ENCODE data around the gene LGALS8. TPM values are rescaled to one million over a fixed set of nuclear protein-coding genes. Genes with fewer than 3 reads are reported as not detected.

The LGALS8 gene
- total RNA-seq, 2 donors from 2014 or later = 11.4 to 15.0 TPM

DNA sequence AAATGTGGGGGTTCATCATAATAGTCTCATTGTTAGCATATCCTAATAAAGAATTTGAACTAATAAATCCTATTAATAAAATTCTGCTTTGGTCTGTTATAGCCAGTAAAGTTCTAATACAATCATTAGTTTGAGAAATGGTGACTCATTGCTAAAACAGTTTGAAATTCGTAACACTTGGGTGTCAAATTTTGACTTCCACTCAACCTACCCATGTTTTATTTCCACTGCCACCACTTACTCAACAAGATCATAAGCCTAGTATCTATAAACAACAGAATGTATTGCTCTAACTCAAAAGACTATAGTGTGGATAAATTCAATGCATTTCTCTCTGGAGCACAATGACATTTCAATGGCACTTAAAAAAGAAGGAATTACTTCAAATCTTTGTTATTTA, 29.1 kb downstream of the LGALS8 start:
- no peak overlapping the region for H3K27ac ChIP-seq (ENCODE audit: low read depth, low read length)
- TF ChIP-seq, protein P1, sequence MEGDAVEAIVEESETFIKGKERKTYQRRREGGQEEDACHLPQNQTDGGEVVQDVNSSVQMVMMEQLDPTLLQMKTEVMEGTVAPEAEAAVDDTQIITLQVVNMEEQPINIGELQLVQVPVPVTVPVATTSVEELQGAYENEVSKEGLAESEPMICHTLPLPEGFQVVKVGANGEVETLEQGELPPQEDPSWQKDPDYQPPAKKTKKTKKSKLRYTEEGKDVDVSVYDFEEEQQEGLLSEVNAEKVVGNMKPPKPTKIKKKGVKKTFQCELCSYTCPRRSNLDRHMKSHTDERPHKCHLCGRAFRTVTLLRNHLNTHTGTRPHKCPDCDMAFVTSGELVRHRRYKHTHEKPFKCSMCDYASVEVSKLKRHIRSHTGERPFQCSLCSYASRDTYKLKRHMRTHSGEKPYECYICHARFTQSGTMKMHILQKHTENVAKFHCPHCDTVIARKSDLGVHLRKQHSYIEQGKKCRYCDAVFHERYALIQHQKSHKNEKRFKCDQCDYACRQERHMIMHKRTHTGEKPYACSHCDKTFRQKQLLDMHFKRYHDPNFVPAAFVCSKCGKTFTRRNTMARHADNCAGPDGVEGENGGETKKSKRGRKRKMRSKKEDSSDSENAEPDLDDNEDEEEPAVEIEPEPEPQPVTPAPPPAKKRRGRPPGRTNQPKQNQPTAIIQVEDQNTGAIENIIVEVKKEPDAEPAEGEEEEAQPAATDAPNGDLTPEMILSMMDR (conservative IDR thresholded peaks at IDR 0.05) = no peak
- H3K9me3 ChIP-seq (ENCODE audit: control insufficient read depth, low read length) = no peaks in the 10 kb centered on the region
- H3K4me1 Mint-ChIP-seq = peaks cover 1% of the 10 kb centered on the region
- peaks cover 94% of the 10 kb centered on the region for H3K36me3 ChIP-seq (ENCODE audit: control insufficient read depth, insufficient read depth, low read length)
- H3K4me3 Mint-ChIP-seq = no peak overlapping the region
- H3K4me1 ChIP-seq (ENCODE audit: control insufficient read depth, insufficient read depth, low read length) = no peaks in the 10 kb centered on the region
- H3K4me3 ChIP-seq (ENCODE audit: low read length) = no peak overlapping the region
- H3K9me3 Mint-ChIP-seq = no peaks in the 10 kb centered on the region
- H3K27ac Mint-ChIP-seq = no peak overlapping the region
- H3K36me3 Mint-ChIP-seq (ENCODE audit: low read depth) = peaks cover 78% of the 10 kb centered on the region
- no peaks in the 10 kb centered on the region for H3K27me3 Mint-ChIP-seq (ENCODE audit: insufficient read depth)
- H3K9ac ChIP-seq (ENCODE audit: extremely low read depth, low read length, poor library complexity, severe bottlenecking) = no peak overlapping the region
- DNase-seq = no peak
- no peaks in the 10 kb centered on the region for H3K27me3 ChIP-seq (ENCODE audit: control insufficient read depth, insufficient read depth, low read length, poor library complexity, severe bottlenecking)
- 56% methylated on average over 1 of the region's 1 CpG; no CpG with 5 or more reads in 1 of the 2 experiments for WGBS, 2 experiments (ENCODE audit: insufficient coverage in 1 of 2, insufficient read length in 1 of 2)

DNA sequence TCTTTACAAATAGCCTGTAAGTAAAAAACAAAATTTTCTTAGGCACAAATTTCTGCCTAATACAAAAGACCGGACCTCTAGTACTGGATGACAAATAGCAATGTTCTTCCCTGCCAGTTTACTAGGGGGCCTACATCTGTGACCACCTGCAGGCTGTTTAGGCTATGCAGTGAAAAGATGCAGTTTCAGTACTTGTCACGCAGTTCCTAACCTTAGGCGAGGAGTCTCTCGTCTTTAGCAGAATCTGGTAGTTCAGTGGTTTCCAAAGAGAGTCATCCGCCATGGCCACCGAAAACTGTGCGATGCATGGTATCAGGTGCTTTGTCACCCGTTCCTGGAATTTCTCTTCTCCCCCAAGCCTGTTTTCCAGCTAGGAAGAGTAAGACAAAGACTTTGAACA, 29.6 kb downstream of the LGALS8 start:
- H3K4me1 Mint-ChIP-seq = peaks cover 1% of the 10 kb centered on the region

DNA sequence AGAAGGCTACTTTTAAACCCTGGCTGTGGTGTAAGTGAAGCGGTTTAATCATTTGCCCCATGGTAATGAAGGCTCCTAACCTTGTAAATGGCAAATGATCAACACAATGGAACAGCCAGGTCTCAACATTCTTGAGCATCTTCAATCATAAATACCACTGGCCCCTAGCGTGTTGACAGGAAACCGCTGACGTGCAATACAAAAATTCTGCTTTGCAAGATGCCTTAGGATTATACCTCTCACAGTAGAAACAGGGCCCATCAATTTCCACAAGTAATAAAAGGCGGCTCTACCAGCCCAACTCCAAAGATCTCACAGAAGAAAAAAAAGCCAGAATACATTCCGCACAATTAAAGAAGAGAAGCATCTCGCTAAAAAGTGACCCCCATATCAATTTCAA, 32.8 kb downstream of the LGALS8 start:
- H3K4me1 ChIP-seq (ENCODE audit: control insufficient read depth, insufficient read depth, low read length) = no peaks in the 10 kb centered on the region
- H3K27me3 ChIP-seq (ENCODE audit: control insufficient read depth, insufficient read depth, low read length, poor library complexity, severe bottlenecking) = no peaks in the 10 kb centered on the region
- no peak for DNase-seq
- H3K9ac ChIP-seq (ENCODE audit: extremely low read depth, low read length, poor library complexity, severe bottlenecking) = no peak overlapping the region
- H3K4me3 ChIP-seq (ENCODE audit: low read length) = no peak overlapping the region
- H3K4me3 Mint-ChIP-seq = no peak overlapping the region
- no peaks in the 10 kb centered on the region for H3K27me3 Mint-ChIP-seq (ENCODE audit: insufficient read depth)
- no peak overlapping the region for H3K27ac Mint-ChIP-seq
- WGBS, 2 experiments (ENCODE audit: insufficient coverage in 1 of 2, insufficient read length in 1 of 2) = 94 to 98% methylated on average over 5 of the region's 7 CpGs
- H3K9me3 Mint-ChIP-seq = no peaks in the 10 kb centered on the region
- TF ChIP-seq, protein P1 (conservative IDR thresholded peaks at IDR 0.05) = no peak
- peaks cover 12% of the 10 kb centered on the region for H3K4me1 Mint-ChIP-seq
- no peaks in the 10 kb centered on the region for H3K9me3 ChIP-seq (ENCODE audit: control insufficient read depth, low read length)
- H3K36me3 Mint-ChIP-seq (ENCODE audit: low read depth) = peaks cover 79% of the 10 kb centered on the region
- H3K36me3 ChIP-seq (ENCODE audit: control insufficient read depth, insufficient read depth, low read length) = peaks cover 88% of the 10 kb centered on the region
- H3K27ac ChIP-seq (ENCODE audit: low read depth, low read length) = no peak overlapping the region

More for the DNA sequence above, 29.6 kb downstream of the LGALS8 start:
- Histone ChIP-seq H3K9ac (ENCODE audit: extremely low read depth, low read length, poor library complexity, severe bottlenecking) (no peak overlapping the region), H3K36me3 (ENCODE audit: control insufficient read depth, insufficient read depth, low read length) (peaks cover 93% of the 10 kb centered on the region), H3K27me3 (ENCODE audit: control insufficient read depth, insufficient read depth, low read length, poor library complexity, severe bottlenecking) (no peaks in the 10 kb centered on the region), H3K27ac (ENCODE audit: low read depth, low read length) (no peak overlapping the region), H3K9me3 (ENCODE audit: control insufficient read depth, low read length) (no peaks in the 10 kb centered on the region), H3K4me1 (ENCODE audit: control insufficient read depth, insufficient read depth, low read length) (no peaks in the 10 kb centered on the region), H3K4me3 (ENCODE audit: low read length) (no peak overlapping the region)
- no peaks in the 10 kb centered on the region for H3K9me3 Mint-ChIP-seq
- DNase-seq = peak; percentile 22
- peaks cover 83% of the 10 kb centered on the region for H3K36me3 Mint-ChIP-seq (ENCODE audit: low read depth)
- H3K27me3 Mint-ChIP-seq (ENCODE audit: insufficient read depth) = no peaks in the 10 kb centered on the region
- 82 to 89% methylated on average over 8 of the region's 8 CpGs for WGBS, 2 experiments (ENCODE audit: insufficient coverage in 1 of 2, insufficient read length in 1 of 2)
- H3K4me3 Mint-ChIP-seq = no peak overlapping the region
- TF ChIP-seq, protein P1 (conservative IDR thresholded peaks at IDR 0.05) = no peak
- no peak overlapping the region for H3K27ac Mint-ChIP-seq
